Tibial nerve (tissue), 4 donors: ENCODE data around the gene CREB3L4. TPM values are rescaled to one million over a fixed set of nuclear protein-coding genes. Genes with fewer than 3 reads are reported as not detected.
"Not testable (repeated sequence)": the region's sequence is repeated elsewhere in the genome, so short reads cannot be mapped to it uniquely, and the experiment has no call there.

Source experiments
- DNase-seq, 2 donors: peaks; one replicate each; pipeline ENCODE4 v3.0.0-alpha.2; 2019; ENCODE audit warnings: low spot score in 2 of 2
- H3K27ac ChIP-seq, 4 donors: fragments of 200-600 bp; sonication (generic) in 3 of 4; one replicate each; pipeline ENCODE4 v1.5.1; 2017 to 2019; ENCODE audit warnings: mild to moderate bottlenecking in 1 of 4
- H3K27me3 ChIP-seq, 2 donors: fragments of 200-600 bp; sonication (generic) in 1 of 2; one replicate each; pipeline versions ENCODE4 v1.5.1 to v1.6.0; 2017 to 2019
- H3K36me3 ChIP-seq, 3 donors: fragments of 200-600 bp; sonication (generic); one replicate each; pipeline ENCODE4 v1.5.1; 2018 to 2019
- H3K4me1 ChIP-seq, 4 donors: fragments of 200-600 bp; sonication (generic) in 3 of 4; one replicate each; pipeline ENCODE4 v1.5.1; 2017 to 2019
- H3K4me3 ChIP-seq, 4 donors: fragments of 200-600 bp; sonication (generic) in 3 of 4; one replicate each; pipeline ENCODE4 v1.5.1; 2017 to 2019; ENCODE audit warnings: mild to moderate bottlenecking in 1 of 4, moderate library complexity in 1 of 4
- H3K9me3 ChIP-seq, 4 donors: fragments of 200-600 bp; sonication (generic) in 3 of 4; one replicate each; pipeline ENCODE4 v1.5.1; 2017 to 2019
- CTCF ChIP-seq, 5 experiments: fragments of 200-600 bp in 3 of 5; fragments of 450-650 bp in 2 of 5; sonication (generic) in 3 of 5; IDR thresholded peaks; one replicate each; pipeline ENCODE4 v1.5.1; 2016 to 2019; ENCODE audit warnings: antibody characterized with exemption in 5 of 5, mild to moderate bottlenecking in 3 of 5, moderate library complexity in 2 of 5
- EP300 ChIP-seq, 2 donors: sonication (generic); formaldehyde crosslinking; IDR thresholded peaks; one replicate each; pipeline ENCODE4 v1.6.1; 2017; ENCODE audit warnings: antibody characterized with exemption in 2 of 2, mild to moderate bottlenecking in 1 of 2
- POLR2A ChIP-seq, 2 donors: fragments of 450-650 bp; IDR thresholded peaks; one replicate each; pipeline ENCODE4 v1.6.1; 2017; ENCODE audit warnings: antibody characterized with exemption in 2 of 2, mild to moderate bottlenecking in 2 of 2, moderate library complexity in 2 of 2
- WGBS, 2 donors: methylation state at CpG; one replicate each; pipeline ENCODE4 v1.1.5; 2018; 5-methylcytosine and 5-hydroxymethylcytosine counted together
- small RNA-seq: library from RNA; depleted of rRNA; stranded (forward); fragments of <200 nt; gene quantifications from one replicate; pipeline ENCODE3, GENCODE V24; 2016
- total RNA-seq, 4 donors: library from RNA; depleted of rRNA; stranded (reverse); fragments of >200 nt; gene quantifications; one replicate each; pipeline ENCODE4 v1.1.0, GENCODE V29; 2016

Gene CREB3L4
- total RNA-seq, 4 donors from 2014 or later, result 10.2 to 17.5 (median 11.4) TPM

GRCh38 chr1:154012129-154012528 lies 44.4 kb downstream of the CREB3L4 start:
- H3K27ac ChIP-seq, result no peak overlapping the region
- no peak for DNase-seq
- H3K36me3 ChIP-seq, result no peaks in the 10 kb centered on the region
- H3K27me3 ChIP-seq, result no peaks in the 10 kb centered on the region
- H3K9me3 ChIP-seq, result no peaks in the 10 kb centered on the region
- WGBS, 2 donors, result 61 to 75% methylated on average over 1 of the region's 1 CpG
- TF ChIP-seq EP300 (IDR thresholded peaks at IDR 0.05) (no peak), POLR2A (IDR thresholded peaks at IDR 0.05) (no peak), CTCF (IDR thresholded peaks at IDR 0.05) (no peak)
- H3K4me3 ChIP-seq, result no peak overlapping the region
- H3K4me1 ChIP-seq, result no peaks in the 10 kb centered on the region

GRCh38 chr1:154012543-154012942 lies 44.8 kb downstream of the CREB3L4 start:
- not testable (repeated sequence) for H3K27me3 ChIP-seq, H3K4me1 ChIP-seq, DNase-seq, H3K27ac ChIP-seq, H3K4me3 ChIP-seq, H3K36me3 ChIP-seq, H3K9me3 ChIP-seq
- 93 to 95% methylated on average over 6 to 14 of the region's 14 CpGs for WGBS, 2 donors

GRCh38 chr1:154014154-154014907 lies 46.6 kb downstream of the CREB3L4 start:
- H3K4me3 ChIP-seq, result no peak overlapping the region
- H3K4me1 ChIP-seq, result no peaks in the 10 kb centered on the region
- no peak for DNase-seq
- H3K27me3 ChIP-seq, result no peaks in the 10 kb centered on the region
- H3K9me3 ChIP-seq, result no peaks in the 10 kb centered on the region
- no peak overlapping the region for H3K27ac ChIP-seq
- no peak for TF ChIP-seq CTCF (IDR thresholded peaks at IDR 0.05)
- TF ChIP-seq EP300 (IDR thresholded peaks at IDR 0.05), result no peak
- TF ChIP-seq POLR2A (IDR thresholded peaks at IDR 0.05), result no peak
- no peaks in the 10 kb centered on the region for H3K36me3 ChIP-seq
- WGBS, 2 donors, result 82 to 88% methylated on average over 3 of the region's 3 CpGs

GRCh38 chr1:154019269-154019668 lies 51.6 kb downstream of the CREB3L4 start:
- 81 to 82% methylated on average over 4 of the region's 4 CpGs for WGBS, 2 donors
- TF ChIP-seq POLR2A (IDR thresholded peaks at IDR 0.05) (no peak), CTCF (IDR thresholded peaks at IDR 0.05) (no peak), EP300 (IDR thresholded peaks at IDR 0.05) (no peak)
- no peaks in the 10 kb centered on the region for H3K27me3 ChIP-seq

GRCh38 chr1:154019940-154020339 lies 52.2 kb downstream of the CREB3L4 start:
- no peak overlapping the region for H3K4me3 ChIP-seq
- no peaks in the 10 kb centered on the region for H3K4me1 ChIP-seq
- H3K27ac ChIP-seq, result no peak overlapping the region
- no peaks in the 10 kb centered on the region for H3K27me3 ChIP-seq
- H3K36me3 ChIP-seq, result no peaks in the 10 kb centered on the region
- H3K9me3 ChIP-seq, result no peaks in the 10 kb centered on the region
- TF ChIP-seq CTCF (IDR thresholded peaks at IDR 0.05), result no peak
- no peak for TF ChIP-seq EP300 (IDR thresholded peaks at IDR 0.05)
- no peak for TF ChIP-seq POLR2A (IDR thresholded peaks at IDR 0.05)
- WGBS, 2 donors, result 62 to 85% methylated on average over 1 of the region's 1 CpG
- DNase-seq, result no peak

More at GRCh38 chr1:154019269-154019668, 51.6 kb downstream of the CREB3L4 start:
- H3K27ac ChIP-seq, result no peak overlapping the region
- H3K4me1 ChIP-seq, result no peaks in the 10 kb centered on the region
- no peaks in the 10 kb centered on the region for H3K36me3 ChIP-seq
- no peak for DNase-seq
- H3K9me3 ChIP-seq, result no peaks in the 10 kb centered on the region
- no peak overlapping the region for H3K4me3 ChIP-seq

Small RNA genes lying within 50 kb of the gene (small RNA-seq; reads per million reads assigned to genes)
- not detected for gene MIR6737

Other genes starting within 250 kb of the CREB3L4 start
- 10 to 100 TPM; 66.6 to 79.5 (median 71.3) TPM for gene INTS3, start 239.9 kb upstream of the CREB3L4 start, total RNA-seq
- 10 to 100 TPM; 38.5 to 89.4 (median 59.2) TPM for gene SLC27A3, start 192.5 kb upstream of the CREB3L4 start, total RNA-seq
- gene GATAD2B, start 44.9 kb upstream of the CREB3L4 start, total RNA-seq, result 10 to 100 TPM; 16.8 to 26.5 (median 24.6) TPM
- 10 to 100 TPM; 42.8 to 78.0 (median 56.7) TPM for gene DENND4B, start 21.2 kb upstream of the CREB3L4 start, total RNA-seq
- 10 to 100 TPM; 17.4 to 43.7 (median 23.4) TPM for gene CRTC2, start 9.3 kb upstream of the CREB3L4 start, total RNA-seq
- gene SLC39A1, start 4.4 kb upstream of the CREB3L4 start, total RNA-seq, result 100 to 1,000 TPM in 1 of 4 donors, 10 to 100 TPM in 3; 81.0 to 157 (median 92.4) TPM
- gene JTB, start 9.8 kb downstream of the CREB3L4 start, total RNA-seq, result 100 to 1,000 TPM; 149 to 289 (median 241) TPM
- gene RAB13, start 18.4 kb downstream of the CREB3L4 start, total RNA-seq, result 10 to 100 TPM; 23.0 to 60.3 (median 32.0) TPM
- gene RPS27, start 22.9 kb downstream of the CREB3L4 start, total RNA-seq, result 1,000 to 10,000 TPM; 1,383 to 1,928 (median 1,729) TPM
- under 1 TPM in 3 of 4 donors, not detected in 1; under 0.01 to 0.30 (median 0.21) TPM for gene NUP210L, start 187.2 kb downstream of the CREB3L4 start, total RNA-seq
- gene TPM3, start 224.2 kb downstream of the CREB3L4 start, total RNA-seq, result 100 to 1,000 TPM; 170 to 251 (median 222) TPM
- not detected for gene CFAP141, start 238.4 kb downstream of the CREB3L4 start, total RNA-seq